Trophoblast cell (in vitro differentiated cells and primary cell): ENCODE results near the gene ZSWIM1.
A peak's percentile ranks its signal among the peaks of the same experiment; 100 is the strongest.

Source experiments
- DNase-seq, 2 donors: peaks; one replicate each; pipeline ENCODE4 v3.0.0-alpha.2; 2016
- H2AFZ ChIP-seq: 2 replicates; pipeline ENCODE4 v1.6.1; 2013; ENCODE audit warnings: low read length, moderate library complexity, mild to moderate bottlenecking; ENCODE audit not compliant: insufficient read depth, poor library complexity
- H2AK5ac ChIP-seq: 2 replicates; pipeline ENCODE4 v1.6.1; 2013; ENCODE audit warnings: mild to moderate bottlenecking, low read length
- H2BK120ac ChIP-seq: 2 replicates; pipeline ENCODE4 v1.6.1; 2013; ENCODE audit warnings: low read length, mild to moderate bottlenecking, moderate library complexity; ENCODE audit not compliant: insufficient read depth, poor library complexity
- H2BK12ac ChIP-seq: 2 replicates; pipeline ENCODE4 v1.6.1; 2013; ENCODE audit warnings: mild to moderate bottlenecking, low read length, moderate library complexity
- H2BK5ac ChIP-seq: 2 replicates; pipeline ENCODE4 v1.6.1; 2013; ENCODE audit warnings: low read length, low read depth, moderate library complexity, mild to moderate bottlenecking; ENCODE audit not compliant: poor library complexity
- H3K14ac ChIP-seq: 2 replicates; pipeline ENCODE4 v1.6.1; 2013; ENCODE audit warnings: mild to moderate bottlenecking, low read length
- H3K18ac ChIP-seq: 2 replicates; pipeline ENCODE4 v1.6.1; 2013; ENCODE audit warnings: mild to moderate bottlenecking, low read length
- H3K23ac ChIP-seq: 2 replicates; pipeline ENCODE4 v1.6.1; 2013; ENCODE audit warnings: low read length
- H3K27ac ChIP-seq: 2 replicates; pipeline ENCODE4 v1.5.1; 2013; ENCODE audit warnings: low read depth, mild to moderate bottlenecking, inconsistent platforms, low read length, moderate library complexity
- H3K27me3 ChIP-seq: 2 replicates; pipeline ENCODE4 v1.6.1; 2013; ENCODE audit warnings: inconsistent platforms, mild to moderate bottlenecking, low read length, moderate library complexity; ENCODE audit not compliant: insufficient read depth
- H3K36me3 ChIP-seq, 2 experiments: 1 replicate in 1 of 2; 2 replicates in 1 of 2; pipeline ENCODE4 v1.6.1; 2013; ENCODE audit warnings: low read length in 2 of 2, mild to moderate bottlenecking in 2 of 2, moderate library complexity in 1 of 2; ENCODE audit not compliant: insufficient read depth in 2 of 2, control insufficient read depth in 1 of 2
- H3K4ac ChIP-seq: 2 replicates; pipeline ENCODE4 v1.6.1; 2013; ENCODE audit warnings: low read depth, mild to moderate bottlenecking, low read length, moderate library complexity
- H3K4me1 ChIP-seq, 2 experiments: 1 replicate in 1 of 2; 2 replicates in 1 of 2; pipeline ENCODE4 v1.6.1; 2013; ENCODE audit warnings: low read length in 2 of 2, mild to moderate bottlenecking in 2 of 2, moderate library complexity in 1 of 2; ENCODE audit not compliant: insufficient read depth in 2 of 2, control insufficient read depth in 1 of 2
- H3K4me2 ChIP-seq: 2 replicates; pipeline ENCODE4 v1.6.1; 2013; ENCODE audit warnings: inconsistent platforms, mild to moderate bottlenecking, low read length, moderate library complexity
- H3K4me3 ChIP-seq: 2 replicates; pipeline ENCODE4 v1.5.1; 2013; ENCODE audit warnings: mild to moderate bottlenecking, low read depth, low read length, inconsistent platforms
- H3K79me1 ChIP-seq: one replicate; pipeline ENCODE4 v1.6.1; 2013; ENCODE audit warnings: low read length
- H3K79me2 ChIP-seq: 2 replicates; pipeline ENCODE4 v1.6.1; 2013; ENCODE audit warnings: low read length, mild to moderate bottlenecking; ENCODE audit not compliant: control insufficient read depth, insufficient read depth, poor library complexity
- H3K9ac ChIP-seq: 2 replicates; pipeline ENCODE4 v1.6.1; 2013; ENCODE audit warnings: mild to moderate bottlenecking, low read length
- H3K9me3 ChIP-seq: 2 replicates; pipeline ENCODE4 v1.6.1; 2013; ENCODE audit warnings: low read depth, mild to moderate bottlenecking, control low read depth, inconsistent platforms, low read length; ENCODE audit not compliant: insufficient read depth
- H4K12ac ChIP-seq: 2 replicates; pipeline ENCODE4 v1.6.1; 2013; ENCODE audit warnings: low read depth, mild to moderate bottlenecking, low read length, moderate library complexity
- H4K8ac ChIP-seq: 2 replicates; pipeline ENCODE4 v1.6.1; 2013; ENCODE audit warnings: low read depth, mild to moderate bottlenecking, low read length, moderate library complexity
- H4K91ac ChIP-seq: one replicate; pipeline ENCODE4 v1.6.1; 2013; ENCODE audit warnings: low read depth, mild to moderate bottlenecking, low read length, moderate library complexity
- WGBS: extraction: QIAGEN DNeasy Blood & Tissue Kit; methylation state at CpG from one replicate; pipeline ENCODE4 v1.1.7; 2013; ENCODE audit warnings: missing lambda C conversion rate; ENCODE audit not compliant: insufficient read length, insufficient coverage; ENCODE audit errors: extremely low coverage; 5-methylcytosine and 5-hydroxymethylcytosine counted together

Gene ZSWIM1

DNA sequence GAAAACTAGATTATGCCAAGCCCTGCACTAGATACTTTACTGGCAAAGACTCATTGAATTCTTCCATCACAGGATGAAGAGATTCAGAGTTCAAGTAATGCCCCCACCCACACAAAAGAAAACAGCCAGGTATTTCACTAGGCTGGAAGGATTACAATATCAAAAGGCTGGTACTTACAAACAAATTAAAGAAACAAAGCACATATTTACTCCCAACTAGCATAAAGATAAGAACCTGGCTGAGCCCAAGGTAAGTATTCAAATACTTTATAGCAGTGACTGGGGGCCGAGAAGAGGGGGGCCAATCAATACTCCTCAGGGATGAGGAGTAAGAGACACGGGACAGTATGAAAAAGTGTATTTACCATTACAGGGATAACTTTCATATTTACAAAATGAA lies 27.5 kb upstream of the ZSWIM1 start:
- H3K27ac ChIP-seq = no peak overlapping the region
- no peak for DNase-seq

DNA sequence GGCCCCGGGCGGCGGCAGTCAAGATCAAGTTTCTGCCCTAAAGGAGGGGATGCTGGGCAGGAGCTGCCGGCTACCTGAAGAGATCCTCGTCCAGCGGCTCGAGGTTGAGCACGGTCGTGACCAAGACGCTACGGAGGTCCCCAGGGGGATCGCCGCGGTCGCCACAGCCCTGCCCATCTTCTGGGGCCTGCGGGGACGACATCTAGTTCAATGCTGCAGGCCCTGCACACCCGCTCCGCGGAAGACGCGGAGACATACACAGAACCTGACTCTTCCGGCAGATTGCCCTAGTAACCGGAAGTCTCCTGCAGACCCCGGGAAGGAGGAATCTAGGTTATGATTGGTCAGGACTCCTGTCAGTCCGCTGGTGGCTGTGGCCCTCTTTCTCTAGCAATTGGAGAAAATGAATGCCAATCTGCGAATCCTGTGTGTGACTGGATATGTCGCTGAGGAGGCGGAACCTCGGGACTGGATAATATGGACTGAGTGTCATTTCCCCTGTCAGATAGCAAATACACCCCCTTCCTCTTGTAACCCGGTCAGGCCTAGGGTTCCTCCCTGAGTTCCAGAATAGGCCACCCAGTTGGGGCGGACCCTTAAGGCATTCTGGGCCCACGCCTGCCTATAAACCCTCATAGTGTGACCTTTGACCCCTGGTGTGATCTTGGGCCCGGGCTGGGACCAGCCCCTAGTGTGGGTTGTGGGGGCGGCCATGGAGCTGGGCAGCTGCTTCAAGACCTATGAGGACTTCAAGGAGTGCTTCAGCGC lies 23.7 kb upstream of the ZSWIM1 start, which contains the start of the genes ACOT8 and ZSWIM3:
Gene ACOT8, minus strand, starts transcription at position 279 of the 768 bp plus-strand sequence. Its CDS starts 77 bp downstream, at position 202.
Gene ZSWIM3, plus strand, starts transcription at position 501 of the 768 bp plus-strand sequence. Its CDS starts 212 bp downstream, at position 713.
- Histone ChIP-seq H2BK12ac (no peak within 1 kb of the TSS), H3K79me1 (peaks cover 5% of the 10 kb centered on the region), H2AK5ac (peak within 1 kb of the TSS; percentile 24), H4K12ac (peak within 1 kb of the TSS; percentile 81), H4K8ac (peak within 1 kb of the TSS; percentile 91), H3K4me2 (peak within 1 kb of the TSS; percentile 90), H3K36me3 (peaks cover 0 to 7% of the 10 kb centered on the region in 2 experiments), H3K14ac (peak within 1 kb of the TSS; percentile 69), H3K4ac (peak within 1 kb of the TSS; percentile 71), H2AFZ (peak within 1 kb of the TSS; percentile 92), H3K4me3 (peak within 1 kb of the TSS; percentile 80), H3K18ac (peak within 1 kb of the TSS; percentile 75), H3K9ac (peak within 1 kb of the TSS; percentile 49), H3K79me2 (peaks cover 1% of the 10 kb centered on the region), H3K23ac (no peak within 1 kb of the TSS), H3K27ac (no peak within 1 kb of the TSS), H2BK5ac (peak within 1 kb of the TSS; percentile 41), H2BK120ac (peak within 1 kb of the TSS; percentile 29), H4K91ac (peak within 1 kb of the TSS; percentile 81), H3K27me3 (no peaks in the 10 kb centered on the region), H3K9me3 (no peaks in the 10 kb centered on the region), H3K4me1 (peaks cover 3 to 5% of the 10 kb centered on the region in 2 experiments)
- peak; percentile 98 to 100 for DNase-seq
- WGBS = no CpG with 5 or more reads among the region's 36 CpGs

More for the DNA sequence above, 27.5 kb upstream of the ZSWIM1 start:
- Histone ChIP-seq H3K23ac (no peak overlapping the region), H3K4me3 (no peak overlapping the region), H3K14ac (no peak overlapping the region), H3K18ac (no peak overlapping the region), H3K79me2 (peaks cover 1% of the 10 kb centered on the region), H2BK120ac (no peak overlapping the region), H4K8ac (no peak overlapping the region), H3K9me3 (no peaks in the 10 kb centered on the region), H3K4me2 (no peak overlapping the region), H3K36me3 (peaks cover 2 to 9% of the 10 kb centered on the region in 2 experiments), H2BK12ac (no peak overlapping the region), H3K9ac (no peak overlapping the region), H2AFZ (no peak overlapping the region), H3K79me1 (peaks cover 5% of the 10 kb centered on the region), H3K4me1 (peaks cover 3 to 5% of the 10 kb centered on the region in 2 experiments), H3K4ac (no peak overlapping the region), H2BK5ac (no peak overlapping the region), H2AK5ac (no peak overlapping the region), H4K12ac (no peak overlapping the region), H3K27me3 (no peaks in the 10 kb centered on the region), H4K91ac (no peak overlapping the region)
- WGBS = no CpG with 5 or more reads among the region's 2 CpGs

DNA sequence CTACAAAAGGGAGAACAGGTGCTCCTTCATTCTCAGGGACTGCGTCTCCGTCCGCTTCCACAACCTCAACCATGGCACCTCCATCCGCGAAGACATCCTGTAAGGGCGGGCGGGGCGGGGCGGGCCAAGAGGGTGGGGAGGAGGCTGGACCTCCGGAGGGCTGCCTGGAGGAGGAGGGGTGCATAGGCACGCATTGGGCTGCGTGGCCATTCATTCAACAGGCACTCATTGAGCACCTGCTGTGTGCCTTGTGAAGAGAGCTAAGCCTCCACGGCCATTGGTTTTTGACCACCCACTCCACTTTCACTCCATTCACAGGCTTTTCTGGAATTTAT lies 23.2 kb upstream of the ZSWIM1 start:
- H3K18ac ChIP-seq = peak overlapping the region; percentile 75
- peaks cover 3 to 5% of the 10 kb centered on the region in 2 experiments for H3K4me1 ChIP-seq
- peak overlapping the region; percentile 49 for H3K9ac ChIP-seq
- no peak overlapping the region for H2BK12ac ChIP-seq
- H3K4me2 ChIP-seq = peak overlapping the region; percentile 88
- H3K79me2 ChIP-seq = peaks cover 1% of the 10 kb centered on the region
- no peak overlapping the region for H3K27ac ChIP-seq
- peak overlapping the region; percentile 91 for H4K8ac ChIP-seq
- no peaks in the 10 kb centered on the region for H3K9me3 ChIP-seq
- peak overlapping the region; percentile 41 for H2BK5ac ChIP-seq
- H3K4me3 ChIP-seq = peak overlapping the region; percentile 75
- no peak for DNase-seq
- H2AFZ ChIP-seq = peak overlapping the region; percentile 92
- H3K23ac ChIP-seq = no peak overlapping the region
- no peaks in the 10 kb centered on the region for H3K27me3 ChIP-seq
- peak overlapping the region; percentile 81 for H4K91ac ChIP-seq
- WGBS = no CpG with 5 or more reads among the region's 13 CpGs
- peak overlapping the region; percentile 81 for H4K12ac ChIP-seq
- peak overlapping the region; percentile 71 for H3K4ac ChIP-seq
- peak overlapping the region; percentile 8 for H2AK5ac ChIP-seq
- peaks cover 0 to 7% of the 10 kb centered on the region in 2 experiments for H3K36me3 ChIP-seq
- H3K14ac ChIP-seq = peak overlapping the region; percentile 65
- peak overlapping the region; percentile 29 for H2BK120ac ChIP-seq
- H3K79me1 ChIP-seq = peaks cover 5% of the 10 kb centered on the region

DNA sequence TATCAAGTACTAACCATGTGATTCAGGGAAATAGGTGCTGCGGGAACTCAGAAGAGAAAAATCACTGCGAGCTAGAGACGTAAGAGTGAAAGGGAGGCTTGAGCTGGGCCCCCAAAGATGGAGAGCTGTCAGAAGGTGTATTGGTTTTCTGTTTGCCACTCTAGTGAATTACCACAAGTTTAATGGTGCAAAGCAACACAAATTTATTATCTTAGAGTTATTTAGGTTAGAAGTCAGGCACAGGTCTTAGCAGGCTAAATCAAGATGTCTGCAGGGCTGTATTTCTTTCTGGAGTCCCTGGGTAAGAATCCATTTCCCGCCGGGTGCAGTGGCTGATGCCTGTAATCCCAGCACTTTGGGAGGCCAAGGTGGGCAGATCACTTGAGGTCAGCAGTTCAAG lies 21.1 kb upstream of the ZSWIM1 start:
- Histone ChIP-seq H3K14ac (no peak overlapping the region), H4K8ac (no peak overlapping the region), H2BK5ac (no peak overlapping the region), H3K79me2 (peaks cover 1% of the 10 kb centered on the region), H4K12ac (no peak overlapping the region), H2AK5ac (no peak overlapping the region), H3K36me3 (peaks cover 0 to 2% of the 10 kb centered on the region in 2 experiments), H3K18ac (no peak overlapping the region), H3K4me1 (peaks cover 3 to 5% of the 10 kb centered on the region in 2 experiments), H2AFZ (no peak overlapping the region), H2BK12ac (no peak overlapping the region), H3K27ac (no peak overlapping the region), H3K4ac (no peak overlapping the region), H3K4me3 (no peak overlapping the region), H3K23ac (no peak overlapping the region), H2BK120ac (no peak overlapping the region), H4K91ac (no peak overlapping the region), H3K79me1 (peaks cover 5% of the 10 kb centered on the region), H3K9me3 (no peaks in the 10 kb centered on the region), H3K4me2 (no peak overlapping the region), H3K27me3 (no peaks in the 10 kb centered on the region), H3K9ac (no peak overlapping the region)
- no CpG with 5 or more reads among the region's 5 CpGs for WGBS
- no peak for DNase-seq
